ENCODE data around the gene TGFBR3L. TPM values are rescaled to one million over a fixed set of nuclear protein-coding genes. Genes with fewer than 3 reads are reported as not detected.

TGFBR3L gene
- total and polyA plus RNA-seq, 2 of the 8 experiments (the other 6 are each of a cell fraction or from before 2014, with no cell fraction given): 3.1 to 3.7 TPM

DNA sequence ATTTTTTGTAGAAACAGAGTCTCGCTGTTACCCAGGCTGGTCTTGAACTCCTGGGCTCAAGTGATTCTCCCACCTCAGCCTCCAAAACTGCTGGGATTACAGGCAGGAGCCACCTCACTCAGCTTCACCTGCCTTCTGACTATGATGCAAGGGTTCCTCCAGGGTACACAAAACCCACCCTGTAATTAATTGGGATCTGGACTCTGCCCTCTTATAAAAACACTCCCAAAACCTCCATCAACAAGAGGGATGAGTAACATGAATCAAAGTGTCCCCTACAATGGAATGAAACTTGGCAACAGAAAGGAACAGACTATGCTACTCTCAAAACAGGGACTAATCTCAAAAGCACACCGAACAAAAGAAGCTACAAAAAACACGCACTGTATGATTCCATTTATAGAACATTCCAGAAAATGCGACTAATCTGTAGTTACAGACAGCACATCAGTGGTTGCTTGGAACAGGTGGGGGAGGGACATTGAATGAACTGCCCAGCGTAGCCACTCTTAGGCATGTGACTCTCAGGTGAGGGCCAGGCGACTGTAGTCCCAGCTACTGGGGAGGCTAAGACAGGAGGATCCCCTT lies 37.3 kb upstream of the TGFBR3L start (continued):
- TF ChIP-seq RBBP5 (IDR thresholded peaks at IDR 0.05; ENCODE audit: borderline replicate concordance, low read depth, low read length): no peak
- no peak for TF ChIP-seq CHD1 (IDR thresholded peaks at IDR 0.05; ENCODE audit: low read depth, low read length)
- no peak for TF ChIP-seq POLR2AphosphoS5 (IDR thresholded peaks at IDR 0.05; ENCODE audit: low read depth, low read length)
- no peak for TF ChIP-seq EP300 (IDR thresholded peaks at IDR 0.05; ENCODE audit: borderline replicate concordance in 1 of 2, low read depth in 2 of 2, low read length in 2 of 2)
- no peak for TF ChIP-seq TEAD4 (IDR thresholded peaks at IDR 0.05; ENCODE audit: low read depth, low read length)
- TF ChIP-seq SP1 (IDR thresholded peaks at IDR 0.05; ENCODE audit: low read depth, low read length): no peak
- TF ChIP-seq TAF1 (IDR thresholded peaks at IDR 0.05; ENCODE audit: low read depth, low read length): no peak
- no peak for TF ChIP-seq MAFK (IDR thresholded peaks at IDR 0.05; ENCODE audit: low read depth, low read length)

All from H1 (cell line).